ENCODE data around the gene SF3A2. TPM values are rescaled to one million over a fixed set of nuclear protein-coding genes. Genes with fewer than 3 reads are reported as not detected.
A peak's percentile ranks its signal among the peaks of the same experiment; 100 is the strongest.

Gene SF3A2
- total and polyA plus RNA-seq, 2 experiments from 2014 or later, result 67.7 to 128 TPM

- Histone ChIP-seq H4K20me1 (replicated peaks; ENCODE audit: insufficient read depth) (peaks cover 55% of the 10 kb centered on the region), H3K4me2 (peak overlapping the region; percentile 97), H3K27ac (ENCODE audit: low read depth) (peak overlapping the region; percentile 1), H3K36me3 (ENCODE audit: insufficient read depth) (peaks cover 11% of the 10 kb centered on the region), H3K9me2 (ENCODE audit: insufficient read depth) (no peaks in the 10 kb centered on the region), H3K4me3 (peak overlapping the region; percentile 96), H2AFZ (no peak overlapping the region), H3K79me2 (replicated peaks; ENCODE audit: insufficient read depth) (peaks cover 77% of the 10 kb centered on the region), H3K4me1 (ENCODE audit: insufficient read depth) (peaks cover 32% of the 10 kb centered on the region), H3K27me3 (ENCODE audit: insufficient read depth) (no peaks in the 10 kb centered on the region), H3F3A (replicated peaks; ENCODE audit: low read depth) (peaks cover 20% of the 10 kb centered on the region; the same call in 1 of the 2 replicates)
- no peak for TF ChIP-seq STAT1 (IDR thresholded peaks at IDR 0.05; ENCODE audit: unreplicated experiment)
- no peak for TF ChIP-seq REST (IDR thresholded peaks at IDR 0.05; ENCODE audit: unreplicated experiment)
- no peak for TF ChIP-seq EZH2phosphoT487 (IDR thresholded peaks at IDR 0.05; ENCODE audit: unreplicated experiment)
- TF ChIP-seq ZNF331 (CRISPR knock-in tag; IDR thresholded peaks at IDR 0.05; ENCODE audit: low read depth), result no peak
- no peak for TF ChIP-seq POLR2AphosphoS5 (IDR thresholded peaks at IDR 0.05; ENCODE audit: low read depth)
- TF ChIP-seq EZH2 (IDR thresholded peaks at IDR 0.05; ENCODE audit: low read depth, unreplicated experiment), result no peak
- TF ChIP-seq CTCF (conservative IDR thresholded peaks at IDR 0.05; ENCODE audit: low read depth in 2 of 2), result no peak
- TF ChIP-seq NANOG (IDR thresholded peaks at IDR 0.05; ENCODE audit: borderline replicate concordance), result no peak
- TF ChIP-seq ZNF114 (CRISPR knock-in tag; IDR thresholded peaks at IDR 0.05), result no peak
- no peak for TF ChIP-seq JUNB (IDR thresholded peaks at IDR 0.05; ENCODE audit: unreplicated experiment)
- TF ChIP-seq CREB1 (CRISPR knock-in tag; IDR thresholded peaks at IDR 0.05; ENCODE audit: low read depth), result no peak
- no peak for TF ChIP-seq ETS1 (IDR thresholded peaks at IDR 0.05)
- TF ChIP-seq ZNF462 (CRISPR knock-in tag; IDR thresholded peaks at IDR 0.05), result no peak
- Mint-ChIP-seq H3K27ac (peak overlapping the region; percentile 92), H3K4me1 (peaks cover 40% of the 10 kb centered on the region), H3K9me3 (peaks cover 14% of the 10 kb centered on the region; the same call in 2 of the 3 replicates), H3K27me3 (ENCODE audit: insufficient read depth, low read depth, poor library complexity) (peaks cover 15% of the 10 kb centered on the region), H3K36me3 (ENCODE audit: low read depth) (peaks cover 53% of the 10 kb centered on the region), H3K4me3 (peak overlapping the region; percentile 98)
- DNase-seq (ENCODE audit: low spot score) (peak; percentile 80), ATAC-seq (peak; percentile 3)
Measured at GRCh38 chr19:2239771-2240770, 3.4 kb downstream of the SF3A2 start.

All from GM23338 (cell line).